Stomach (tissue), 9 donors: ENCODE measurements around the gene OLFM1. TPM values are rescaled to one million over a fixed set of nuclear protein-coding genes. Genes with fewer than 3 reads are reported as not detected.
"Not testable (repeated sequence)": the region's sequence is repeated elsewhere in the genome, so short reads cannot be mapped to it uniquely, and the experiment has no call there.

Experiments
- DNase-seq, 2 donors: peaks; one replicate each; pipeline versions ENCODE4 v3.0.0 to v3.0.0-alpha.2; 2013 to 2019
- H3K27ac ChIP-seq, 5 donors: fragments of 200-600 bp in 4 of 5; sonication (generic) in 4 of 5; one replicate each; pipeline ENCODE4 v1.5.1; 2013 to 2019; ENCODE audit warnings: mild to moderate bottlenecking in 1 of 5, moderate library complexity in 1 of 5
- H3K27me3 ChIP-seq, 3 donors: fragments of 200-600 bp; sonication (generic); one replicate each; pipeline ENCODE4 v1.5.1; 2017 to 2019; ENCODE audit warnings: mixed run types in 1 of 3
- H3K36me3 ChIP-seq, 4 donors: fragments of 200-600 bp; sonication (generic); 1 replicate in 3 of 4; 2 replicates in 1 of 4; pipeline ENCODE4 v1.5.1; 2016 to 2019
- H3K4me1 ChIP-seq, 4 donors: fragments of 200-600 bp; sonication (generic); one replicate each; pipeline ENCODE4 v1.5.1; 2016 to 2019
- H3K4me3 ChIP-seq, 4 donors: fragments of 200-600 bp; sonication (generic) in 3 of 4; one replicate each; pipeline ENCODE4 v1.5.1; 2016 to 2019; ENCODE audit warnings: mild to moderate bottlenecking in 1 of 4
- H3K9me3 ChIP-seq, 4 donors: fragments of 200-600 bp; sonication (generic); one replicate each; pipeline ENCODE4 v1.5.1; 2016 to 2019
- CTCF ChIP-seq, 7 experiments: fragments of 450-650 bp in 4 of 7; fragments of 200-600 bp in 3 of 7; sonication (generic) in 3 of 7; IDR thresholded peaks; one replicate each; pipeline ENCODE4 v1.5.1; 2016 to 2019; ENCODE audit warnings: antibody characterized with exemption in 7 of 7, control low read depth in 2 of 7, mild to moderate bottlenecking in 1 of 7
- EP300 ChIP-seq: sonication (generic); formaldehyde crosslinking; IDR thresholded peaks from one replicate; pipeline ENCODE4 v1.6.1; 2017; ENCODE audit warnings: antibody characterized with exemption
- POLR2A ChIP-seq, 4 donors: fragments of 450-650 bp; IDR thresholded peaks; one replicate each; pipeline ENCODE4 v1.6.1; 2016; ENCODE audit warnings: antibody characterized with exemption in 4 of 4, control low read depth in 2 of 4, mild to moderate bottlenecking in 1 of 4, moderate library complexity in 1 of 4
- POLR2AphosphoS5 ChIP-seq, 3 donors: sonication (generic); formaldehyde crosslinking; IDR thresholded peaks; one replicate each; pipeline ENCODE4 v1.6.1; 2016; ENCODE audit warnings: antibody characterized with exemption in 3 of 3
- WGBS, 5 donors: extraction: QIAGEN DNeasy Blood & Tissue Kit in 3 of 5; methylation state at CpG; one replicate each; pipeline versions ENCODE4 v1.1.5 to v1.1.7; 2013 to 2018; 5-methylcytosine and 5-hydroxymethylcytosine counted together
- intact Hi-C: fragments of 100-400 bp; cut with DNase I; formaldehyde crosslinking; loops from one replicate; pipeline ENCODE4 v1.15.1; 2023; ENCODE audit warnings: low total_unique reads
- polyA plus RNA-seq, 3 donors: library from polyadenylated mRNA; stranded (reverse); fragments of 200-250 nt; gene quantifications; one replicate each; pipeline ENCODE4 v1.2.3, GENCODE V29; 2013
- total RNA-seq, 5 donors: library from RNA; depleted of rRNA; stranded (reverse); fragments of >200 nt; gene quantifications; one replicate each; pipeline versions ENCODE4 v1.1.0 to v1.2.3, GENCODE V29; 2014 to 2016
- donor health status: healthy with polysubstance abuse.
- donor health status: Bipolar disorder and iron deficiency.
- donor health status: healthy.

The OLFM1 gene
- total and polyA plus RNA-seq, 8 donors: 0.29 to 58.3 (median 10.5) TPM; not detected in 1

DNA sequence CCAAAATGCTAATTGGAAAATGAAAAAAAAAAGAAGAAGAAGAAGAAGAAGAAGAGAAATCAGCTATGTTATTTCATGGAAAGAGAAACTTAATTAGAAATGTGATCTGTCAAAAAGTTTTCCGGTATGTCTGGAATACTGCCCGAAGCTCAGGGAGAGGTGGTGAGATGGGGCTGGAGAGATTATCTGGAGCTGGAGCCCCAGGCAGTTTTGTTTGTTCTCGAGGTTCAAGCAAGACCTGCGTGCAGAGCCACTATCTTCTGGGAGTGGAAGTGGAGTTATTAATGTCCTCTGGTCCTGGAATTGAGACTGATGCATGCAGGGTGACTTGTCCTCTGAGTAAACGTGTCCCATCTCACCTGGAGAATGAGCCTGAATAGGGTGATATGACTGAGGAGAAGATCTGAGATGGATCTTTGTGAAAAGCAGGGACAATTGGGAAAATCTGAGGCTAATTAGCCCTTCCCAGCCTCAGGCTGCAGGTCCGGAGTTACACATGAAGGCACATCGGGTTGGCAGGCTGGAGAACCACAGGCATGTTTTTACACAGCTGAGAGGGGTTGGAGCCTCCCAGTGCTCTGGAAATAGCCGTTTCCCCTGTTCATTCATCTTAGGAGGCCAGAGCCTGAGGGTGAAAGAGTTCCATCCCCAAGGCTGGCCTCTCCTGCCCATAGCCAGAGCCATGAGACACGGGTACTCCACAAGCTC, 70.5 kb downstream of the OLFM1 start:
- Histone ChIP-seq H3K4me1 (no peaks in the 10 kb centered on the region), H3K27me3 (peaks cover 0 to 70% (median 15%) of the 10 kb centered on the region in 3 donors), H3K36me3 (no peaks in the 10 kb centered on the region), H3K27ac (no peak overlapping the region), H3K9me3 (no peaks in the 10 kb centered on the region), H3K4me3 (no peak overlapping the region)
- TF ChIP-seq EP300 (no peak), CTCF (IDR thresholded peaks at IDR 0.05) (no peak), POLR2AphosphoS5 (IDR thresholded peaks at IDR 0.05) (no peak), POLR2A (IDR thresholded peaks at IDR 0.05) (no peak)
- WGBS, 5 donors: 70 to 78% (median 71%) methylated on average over 9 of the region's 9 CpGs
- intact Hi-C loops: no loop called here
- no peak for DNase-seq

DNA sequence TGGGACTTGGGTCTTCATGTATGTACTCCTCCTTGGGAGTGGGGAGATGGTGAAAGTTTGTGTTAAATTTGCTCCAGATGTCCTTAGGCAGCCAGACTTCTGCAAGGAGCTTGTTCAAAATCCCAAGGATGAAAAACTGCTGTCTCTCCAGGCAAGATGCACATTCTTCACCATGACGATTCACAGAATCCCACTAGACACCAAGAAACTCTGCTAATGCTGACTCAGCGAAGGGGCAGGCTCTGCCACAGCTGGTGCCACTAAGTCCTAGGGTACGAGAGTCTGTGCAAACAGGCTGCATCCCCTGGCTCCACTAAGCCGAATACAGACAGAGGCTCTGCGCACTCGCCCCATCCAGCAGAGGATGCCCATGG, 71.1 kb downstream of the OLFM1 start:
- Histone ChIP-seq H3K36me3 (no peaks in the 10 kb centered on the region), H3K9me3 (no peaks in the 10 kb centered on the region), H3K27me3 (peaks cover 0 to 68% (median 15%) of the 10 kb centered on the region in 3 donors), H3K4me1 (no peaks in the 10 kb centered on the region), H3K27ac (no peak overlapping the region), H3K4me3 (no peak overlapping the region)
- no peak for DNase-seq
- WGBS, 5 donors: 74 to 86% (median 79%) methylated on average over 1 to 6 of the region's 6 CpGs
- intact Hi-C loops: no loop called here
- TF ChIP-seq EP300: no peak
- no peak for TF ChIP-seq POLR2AphosphoS5 (IDR thresholded peaks at IDR 0.05)
- no peak for TF ChIP-seq POLR2A (IDR thresholded peaks at IDR 0.05)
- no peak for TF ChIP-seq CTCF (IDR thresholded peaks at IDR 0.05)

DNA sequence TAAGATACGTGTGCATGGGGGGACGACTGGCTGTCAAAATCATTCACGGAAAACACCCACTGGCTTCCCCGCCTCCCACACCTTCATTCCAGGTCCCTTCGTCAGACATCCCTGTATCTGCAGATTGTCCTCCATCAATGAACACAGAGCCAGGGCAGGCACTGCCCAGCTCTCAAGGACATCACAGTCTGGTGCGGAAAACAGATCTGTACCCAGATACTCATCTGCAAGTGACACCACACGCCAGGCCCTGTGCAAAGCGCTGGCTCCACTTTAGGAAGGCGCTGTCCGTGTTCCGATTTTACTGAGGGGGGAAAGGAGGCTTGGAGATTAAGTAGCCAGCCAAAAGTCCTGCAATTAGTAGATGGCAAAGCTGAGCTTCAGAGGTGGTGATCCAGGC, 72.3 kb downstream of the OLFM1 start:
- intact Hi-C loops: no loop called here
- Histone ChIP-seq H3K9me3 (no peaks in the 10 kb centered on the region), H3K27me3 (peaks cover 0 to 70% (median 15%) of the 10 kb centered on the region in 3 donors), H3K36me3 (no peaks in the 10 kb centered on the region), H3K4me1 (no peaks in the 10 kb centered on the region), H3K4me3 (no peak overlapping the region), H3K27ac (no peak overlapping the region)
- WGBS, 5 donors: 79 to 92% (median 83%) methylated on average over 11 of the region's 11 CpGs
- TF ChIP-seq CTCF (IDR thresholded peaks at IDR 0.05): no peak
- TF ChIP-seq EP300: no peak
- no peak for TF ChIP-seq POLR2AphosphoS5 (IDR thresholded peaks at IDR 0.05)
- no peak for TF ChIP-seq POLR2A (IDR thresholded peaks at IDR 0.05)
- DNase-seq: no peak

DNA sequence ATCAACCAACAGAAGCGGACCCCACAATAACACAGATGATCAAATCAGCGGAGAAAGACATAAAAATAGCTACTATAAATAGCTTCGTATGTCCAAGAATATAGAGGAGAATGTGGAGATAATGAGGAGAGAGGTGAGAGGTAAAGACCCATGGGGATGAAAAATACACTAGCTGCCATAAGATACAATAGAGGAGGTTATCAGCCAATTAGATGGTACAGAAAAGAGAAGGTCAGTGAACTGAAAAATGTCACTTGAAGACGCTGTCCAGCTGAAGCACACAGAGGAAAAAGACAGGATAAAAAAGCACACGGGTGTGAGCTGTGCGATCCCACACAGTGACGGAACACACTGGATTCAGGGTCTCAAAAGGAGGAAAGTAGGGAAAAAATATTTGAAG, 73.4 kb downstream of the OLFM1 start:
- H3K4me1 ChIP-seq: no peaks in the 10 kb centered on the region
- DNase-seq: no peak
- no peak overlapping the region for H3K4me3 ChIP-seq
- no peak overlapping the region for H3K27ac ChIP-seq
- no peaks in the 10 kb centered on the region for H3K36me3 ChIP-seq
- no peaks in the 10 kb centered on the region for H3K9me3 ChIP-seq
- 69 to 79% (median 78%) methylated on average over 7 of the region's 7 CpGs for WGBS, 5 donors
- TF ChIP-seq CTCF (IDR thresholded peaks at IDR 0.05): no peak
- TF ChIP-seq POLR2AphosphoS5 (IDR thresholded peaks at IDR 0.05): no peak
- no peak for TF ChIP-seq POLR2A (IDR thresholded peaks at IDR 0.05)
- no peak for TF ChIP-seq EP300
- intact Hi-C loops: no loop called here
- H3K27me3 ChIP-seq: peaks cover 0 to 70% (median 20%) of the 10 kb centered on the region in 3 donors

DNA sequence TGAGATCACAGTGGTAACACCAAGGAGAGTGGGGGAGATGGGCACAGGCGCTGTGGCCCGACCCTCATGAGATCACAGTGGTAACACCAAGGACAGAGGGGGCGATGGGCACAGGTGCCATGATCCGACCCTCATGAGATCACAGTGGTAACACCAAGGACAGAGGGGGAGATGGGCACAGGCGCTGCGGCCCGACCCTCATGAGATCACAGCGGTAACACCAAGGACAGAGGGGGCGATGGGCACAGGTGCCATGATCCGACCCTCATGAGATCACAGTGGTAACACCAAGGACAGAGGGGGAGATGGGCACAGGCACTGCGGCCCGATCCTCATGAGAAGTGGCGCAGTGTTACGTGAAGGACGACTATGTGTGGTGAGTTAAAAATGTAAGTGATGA, 75.1 kb downstream of the OLFM1 start:
- H3K4me1 ChIP-seq, H3K27ac ChIP-seq, H3K9me3 ChIP-seq, intact Hi-C loops, H3K4me3 ChIP-seq, DNase-seq, H3K36me3 ChIP-seq: not testable (repeated sequence)
- peaks cover 0 to 78% (median 21%) of the 10 kb centered on the region in 3 donors for H3K27me3 ChIP-seq
- WGBS, 5 donors: 88 to 93% (median 89%) methylated on average over 9 to 15 of the region's 15 CpGs
